Natural killer cell (primary cell): Measurements from ENCODE around the gene PKD1. TPM values are rescaled to one million over a fixed set of nuclear protein-coding genes. Genes with fewer than 3 reads are reported as not detected.

Experiments
- ATAC-seq, 3 donors: fragments of 150-1000 bp in 2 of 3; fragments of 200-7000 bp in 1 of 3; cut with Tn5 transposase; 1 replicate in 1 of 3; 2 replicates in 2 of 3; pipeline ENCODE4 v1.10.0; 2021; ENCODE audit warnings: mild to moderate bottlenecking in 2 of 3, moderate library complexity in 2 of 3
- DNase-seq, 2 donors: peaks; one replicate each; pipeline versions ENCODE4 v3.0.0 to v3.0.0-alpha.2; 2013 to 2021; ENCODE audit warnings: mixed read lengths in 1 of 2
- H3K27ac ChIP-seq: one replicate; pipeline ENCODE4 v1.5.1; 2013; ENCODE audit warnings: mild to moderate bottlenecking, low read length
- H3K27me3 ChIP-seq: one replicate; pipeline ENCODE4 v1.6.1; 2013; ENCODE audit warnings: low read length; ENCODE audit not compliant: control insufficient read depth, insufficient read depth
- H3K36me3 ChIP-seq: one replicate; pipeline ENCODE4 v1.6.1; 2013; ENCODE audit warnings: low read length; ENCODE audit not compliant: control insufficient read depth, insufficient read depth
- H3K4me1 ChIP-seq: one replicate; pipeline ENCODE4 v1.6.1; 2013; ENCODE audit warnings: low read length; ENCODE audit not compliant: control insufficient read depth, insufficient read depth
- H3K4me3 ChIP-seq: one replicate; pipeline ENCODE4 v1.5.1; 2013; ENCODE audit warnings: low read length
- H3K9me3 ChIP-seq: one replicate; pipeline ENCODE4 v1.6.1; 2013; ENCODE audit warnings: low read length; ENCODE audit not compliant: control insufficient read depth, insufficient read depth
- H3K27ac Mint-ChIP-seq, 2 donors: one replicate each; pipeline ENCODE4 v1.8.0; 2022; ENCODE audit warnings: mild to moderate bottlenecking in 2 of 2, mixed read lengths in 2 of 2, moderate library complexity in 1 of 2
- H3K27me3 Mint-ChIP-seq, 2 donors: one replicate each; pipeline ENCODE4 v1.8.0; 2022; ENCODE audit warnings: low read depth in 2 of 2, mixed read lengths in 2 of 2
- H3K36me3 Mint-ChIP-seq: one replicate; pipeline ENCODE4 v1.8.0; 2022; ENCODE audit warnings: mixed read lengths
- H3K4me1 Mint-ChIP-seq, 2 donors: one replicate each; pipeline ENCODE4 v1.8.0; 2022; ENCODE audit warnings: mixed read lengths in 2 of 2
- H3K4me3 Mint-ChIP-seq: one replicate; pipeline ENCODE4 v1.8.0; 2022; ENCODE audit warnings: mild to moderate bottlenecking, moderate library complexity, mixed read lengths
- H3K9me3 Mint-ChIP-seq, 2 donors: one replicate each; pipeline ENCODE4 v1.8.0; 2022; ENCODE audit warnings: mixed read lengths in 2 of 2
- CTCF ChIP-seq: fragments of 200-600 bp; IDR thresholded peaks from one replicate; pipeline ENCODE4 v1.8.0; 2022; ENCODE audit warnings: antibody characterized with exemption
- WGBS: methylation state at CpG from one replicate; pipeline ENCODE4 v1.1.7; 2013; ENCODE audit warnings: missing lambda C conversion rate; ENCODE audit not compliant: insufficient coverage; 5-methylcytosine and 5-hydroxymethylcytosine counted together
- intact Hi-C: fragments of 100-400 bp; cut with micrococcal nuclease; formaldehyde crosslinking; loops from one replicate; pipeline ENCODE4 v1.14.2; 2022
- total RNA-seq, 4 donors: library from RNA; stranded (reverse); fragments of 120-200 nt in 1 of 4; gene quantifications; one replicate each; pipeline versions ENCODE4 v1.2.3 to v1.2.4, GENCODE V29; 2013 to 2022

Gene PKD1
- total RNA-seq, 3 donors from 2014 or later (not counting 1 experiment from before 2014, with no cell fraction given), result 87.0 to 105 (median 99.1) TPM

- DNase-seq (no peak), ATAC-seq (no peak)
- Histone ChIP-seq H3K4me1 (peaks cover 18% of the 10 kb centered on the region), H3K27ac (no peak overlapping the region), H3K27me3 (no peaks in the 10 kb centered on the region), H3K36me3 (peaks cover 2% of the 10 kb centered on the region), H3K4me3 (no peak overlapping the region), H3K9me3 (no peaks in the 10 kb centered on the region)
- Mint-ChIP-seq H3K36me3 (no peaks in the 10 kb centered on the region), H3K27ac (no peak overlapping the region), H3K27me3 (no peaks in the 10 kb centered on the region), H3K9me3 (no peaks in the 10 kb centered on the region), H3K4me1 (peaks cover 0 to 4% of the 10 kb centered on the region in 2 donors), H3K4me3 (no peak overlapping the region)
- intact Hi-C loops, result no loop called here
- TF ChIP-seq CTCF, result no peak
- WGBS, result 77% methylated on average over 29 of the region's 29 CpGs
These were observed 96.2 kb downstream of the PKD1 start for GRCh38 chr16:2039274-2040031.

Other genes with a start within 250 kb of the PKD1 start
- not detected for gene HS3ST6, start 217.5 kb downstream of the PKD1 start, total RNA-seq
- gene MSRB1, start 192.7 kb downstream of the PKD1 start, total RNA-seq, result 10 to 100 TPM; 10.8 to 19.9 (median 14.8) TPM
- gene RPL3L, start 181.2 kb downstream of the PKD1 start, total RNA-seq, result not detected
- 10 to 100 TPM; 54.5 to 61.1 (median 59.5) TPM for gene NDUFB10, start 176.4 kb downstream of the PKD1 start, total RNA-seq
- gene RPS2, start 171.1 kb downstream of the PKD1 start, total RNA-seq, result 1,000 to 10,000 TPM; 1,124 to 1,385 (median 1,274) TPM
- gene RNF151, start 169.0 kb downstream of the PKD1 start, total RNA-seq, result not detected
- gene TBL3, start 163.8 kb downstream of the PKD1 start, total RNA-seq, result 10 to 100 TPM; 25.1 to 28.9 (median 28.1) TPM
- not detected for gene NOXO1, start 154.4 kb downstream of the PKD1 start, total RNA-seq
- gene GFER, start 151.7 kb downstream of the PKD1 start, total RNA-seq, result 10 to 100 TPM; 23.8 to 29.5 (median 24.6) TPM
- 10 to 100 TPM; 10.3 to 19.3 (median 19.1) TPM for gene SYNGR3, start 145.9 kb downstream of the PKD1 start, total RNA-seq
- gene ZNF598, start 126.1 kb downstream of the PKD1 start, total RNA-seq, result 10 to 100 TPM; 56.1 to 71.6 (median 58.2) TPM
- under 1 TPM in 1 of 3 donors, not detected in 2; 0.80 TPM for gene NPW, start 116.1 kb downstream of the PKD1 start, total RNA-seq
- gene NHERF2, start 109.0 kb downstream of the PKD1 start, total RNA-seq, result 1 to 10 TPM; 4.3 to 7.1 (median 5.6) TPM
- 10 to 100 TPM in 1 of 3 donors, 1 to 10 TPM in 2; 8.7 to 12.9 (median 9.7) TPM for gene NTHL1, start 88.1 kb downstream of the PKD1 start, total RNA-seq
- gene TSC2, start 87.9 kb downstream of the PKD1 start, total RNA-seq, result 100 to 1,000 TPM; 135 to 197 (median 161) TPM
- under 1 TPM in 2 of 3 donors, not detected in 1; 0.27 to 0.28 TPM for gene RAB26, start 12.7 kb upstream of the PKD1 start, total RNA-seq
- gene TRAF7, start 19.9 kb upstream of the PKD1 start, total RNA-seq, result 10 to 100 TPM; 29.3 to 39.1 (median 37.3) TPM
- not detected for gene CASKIN1, start 60.7 kb upstream of the PKD1 start, total RNA-seq
- gene MLST8, start 69.6 kb upstream of the PKD1 start, total RNA-seq, result 10 to 100 TPM; 19.7 to 30.2 (median 27.8) TPM
- gene BRICD5, start 75.0 kb upstream of the PKD1 start, total RNA-seq, result 1 to 10 TPM; 3.2 to 5.2 (median 3.6) TPM
- 10 to 100 TPM in 2 of 3 donors, 1 to 10 TPM in 1; 9.7 to 12.8 (median 12.4) TPM for gene PGP, start 78.9 kb upstream of the PKD1 start, total RNA-seq
- 10 to 100 TPM; 43.6 to 45.7 (median 45.7) TPM for gene E4F1, start 87.7 kb upstream of the PKD1 start, total RNA-seq
- 1 to 10 TPM in 1 of 3 donors, under 1 TPM in 2; 0.19 to 1.4 (median 0.77) TPM for gene DNASE1L2, start 100.5 kb upstream of the PKD1 start, total RNA-seq
- gene ECI1, start 115.7 kb upstream of the PKD1 start, total RNA-seq, result 10 to 100 TPM; 14.6 to 19.2 (median 19.0) TPM
- 100 to 1,000 TPM; 269 to 284 (median 273) TPM for gene RNPS1, start 132.2 kb upstream of the PKD1 start, total RNA-seq
- gene ABCA3, start 204.8 kb upstream of the PKD1 start, total RNA-seq, result 10 to 100 TPM; 12.2 to 17.5 (median 16.6) TPM